Gastroesophageal sphincter (tissue), 4 donors: ENCODE data around the gene KAZN. TPM values are rescaled to one million over a fixed set of nuclear protein-coding genes. Genes with fewer than 3 reads are reported as not detected.

Experiments used
- ATAC-seq: fragments of 150-250 bp; one replicate; pipeline ENCODE4 v1.9.1; 2016; ENCODE audit warnings: mild to moderate bottlenecking, moderate library complexity
- H3K27ac ChIP-seq, 4 donors: fragments of 200-600 bp; sonication (generic) in 3 of 4; 1 replicate in 3 of 4; 2 replicates in 1 of 4; pipeline ENCODE4 v1.5.1; 2016 to 2019
- H3K27me3 ChIP-seq: fragments of 200-600 bp; sonication (generic); one replicate; pipeline ENCODE4 v1.5.1; 2019
- H3K36me3 ChIP-seq, 2 donors: fragments of 200-600 bp; sonication (generic); one replicate each; pipeline ENCODE4 v1.5.1; 2019; ENCODE audit warnings: control low read depth in 1 of 2
- H3K4me1 ChIP-seq, 3 donors: fragments of 200-600 bp; sonication (generic); 1 replicate in 2 of 3; 2 replicates in 1 of 3; pipeline ENCODE4 v1.5.1; 2016 to 2019; ENCODE audit warnings: control low read depth in 2 of 3
- H3K4me3 ChIP-seq, 2 donors: fragments of 200-600 bp; sonication (generic); one replicate each; pipeline ENCODE4 v1.5.1; 2019; ENCODE audit warnings: mild to moderate bottlenecking in 1 of 2, moderate library complexity in 1 of 2
- H3K9me3 ChIP-seq, 3 donors: fragments of 200-600 bp; sonication (generic); one replicate each; pipeline ENCODE4 v1.5.1; 2017 to 2019; ENCODE audit warnings: control low read depth in 2 of 3
- CTCF ChIP-seq, 4 experiments: fragments of 200-600 bp in 2 of 4; fragments of 450-650 bp in 2 of 4; sonication (generic) in 1 of 4; IDR thresholded peaks; one replicate each; pipeline ENCODE4 v1.5.1; 2017 to 2019; ENCODE audit warnings: antibody characterized with exemption in 4 of 4, mild to moderate bottlenecking in 2 of 4, moderate library complexity in 2 of 4
- EP300 ChIP-seq: sonication (generic); formaldehyde crosslinking; IDR thresholded peaks from one replicate; pipeline ENCODE4 v1.6.1; 2017; ENCODE audit warnings: antibody characterized with exemption, mild to moderate bottlenecking
- POLR2A ChIP-seq, 2 donors: fragments of 450-650 bp; IDR thresholded peaks; one replicate each; pipeline ENCODE4 v1.6.1; 2017; ENCODE audit warnings: antibody characterized with exemption in 2 of 2, mild to moderate bottlenecking in 2 of 2, moderate library complexity in 1 of 2
- POLR2AphosphoS5 ChIP-seq: sonication (generic); formaldehyde crosslinking; IDR thresholded peaks from one replicate; pipeline ENCODE4 v1.6.1; 2017; ENCODE audit warnings: antibody characterized with exemption
- WGBS, 2 donors: methylation state at CpG; one replicate each; pipeline ENCODE4 v1.1.5; 2018; ENCODE audit warnings: low coverage in 1 of 2; 5-methylcytosine and 5-hydroxymethylcytosine counted together
- total RNA-seq, 4 donors: library from RNA; depleted of rRNA; stranded (reverse); fragments of >200 nt; gene quantifications; one replicate each; pipeline ENCODE4 v1.1.0, GENCODE V29; 2016

The KAZN gene
- total RNA-seq, 4 donors from 2014 or later: 6.5 to 16.6 (median 11.5) TPM

- peaks cover 0 to 12% (median 0%) of the 10 kb centered on the region in 3 donors for H3K4me1 ChIP-seq
- WGBS, 2 donors: 60% methylated on average over 1 of the region's 9 CpGs; no CpG with 5 or more reads in 1 of the 2 donors
These were observed 475.4 kb downstream of the KAZN start for GRCh38 chr1:15073799-15074308.

GRCh38 chr1:15075175-15075574, 476.7 kb downstream of the KAZN start:
- Histone ChIP-seq H3K36me3 (no peaks in the 10 kb centered on the region), H3K27me3 (no peaks in the 10 kb centered on the region), H3K9me3 (no peaks in the 10 kb centered on the region), H3K4me3 (no peak overlapping the region), H3K4me1 (peaks cover 0 to 12% (median 0%) of the 10 kb centered on the region in 3 donors), H3K27ac (peak overlapping the region in 3 of 4 donors; percentile 44 to 58 (median 57))
- 100% methylated on average over 4 of the region's 6 CpGs; no CpG with 5 or more reads in 1 of the 2 donors for WGBS, 2 donors
- no peak for ATAC-seq
- no peak for TF ChIP-seq CTCF (IDR thresholded peaks at IDR 0.05)
- TF ChIP-seq EP300: no peak
- TF ChIP-seq POLR2A (IDR thresholded peaks at IDR 0.05): no peak
- no peak for TF ChIP-seq POLR2AphosphoS5

More at GRCh38 chr1:15073799-15074308, 475.4 kb downstream of the KAZN start:
- H3K9me3 ChIP-seq: no peaks in the 10 kb centered on the region
- peak; percentile 16 for ATAC-seq
- H3K36me3 ChIP-seq: no peaks in the 10 kb centered on the region
- no peaks in the 10 kb centered on the region for H3K27me3 ChIP-seq
- no peak for TF ChIP-seq CTCF (IDR thresholded peaks at IDR 0.05)
- TF ChIP-seq EP300: no peak
- no peak for TF ChIP-seq POLR2A (IDR thresholded peaks at IDR 0.05)
- H3K4me3 ChIP-seq: no peak overlapping the region
- no peak overlapping the region for H3K27ac ChIP-seq

- no peaks in the 10 kb centered on the region for H3K9me3 ChIP-seq
- H3K36me3 ChIP-seq: no peaks in the 10 kb centered on the region
- H3K27ac ChIP-seq: peak overlapping the region in 3 of 4 donors; percentile 44 to 58 (median 57)
- no peak for TF ChIP-seq EP300
- TF ChIP-seq CTCF (IDR thresholded peaks at IDR 0.05): no peak
- TF ChIP-seq POLR2A (IDR thresholded peaks at IDR 0.05): no peak
- no peak for TF ChIP-seq POLR2AphosphoS5
- peaks cover 0 to 12% (median 0%) of the 10 kb centered on the region in 3 donors for H3K4me1 ChIP-seq
- WGBS, 2 donors: 47% methylated on average over 2 of the region's 2 CpGs; no CpG with 5 or more reads in 1 of the 2 donors
- no peaks in the 10 kb centered on the region for H3K27me3 ChIP-seq
- H3K4me3 ChIP-seq: no peak overlapping the region
- peak; percentile 44 for ATAC-seq
These were observed 477.3 kb downstream of the KAZN start for GRCh38 chr1:15075817-15076216.

- no peaks in the 10 kb centered on the region for H3K36me3 ChIP-seq
- no peak for ATAC-seq
- WGBS, 2 donors: 92 to 93% methylated on average over 7 of the region's 9 CpGs
- H3K9me3 ChIP-seq: no peaks in the 10 kb centered on the region
- H3K4me1 ChIP-seq: peaks cover 0 to 12% (median 0%) of the 10 kb centered on the region in 3 donors
- H3K27me3 ChIP-seq: no peaks in the 10 kb centered on the region
- H3K27ac ChIP-seq: no peak overlapping the region
- TF ChIP-seq EP300: no peak
- TF ChIP-seq CTCF (IDR thresholded peaks at IDR 0.05): no peak
- TF ChIP-seq POLR2A (IDR thresholded peaks at IDR 0.05): no peak
- no peak for TF ChIP-seq POLR2AphosphoS5
- H3K4me3 ChIP-seq: no peak overlapping the region
These were observed 478.3 kb downstream of the KAZN start for GRCh38 chr1:15076807-15077206.

- Histone ChIP-seq H3K27me3 (no peaks in the 10 kb centered on the region), H3K4me1 (peaks cover 0 to 12% (median 0%) of the 10 kb centered on the region in 3 donors), H3K36me3 (no peaks in the 10 kb centered on the region), H3K27ac (no peak overlapping the region), H3K9me3 (no peaks in the 10 kb centered on the region), H3K4me3 (no peak overlapping the region)
- ATAC-seq: no peak
- 100% methylated on average over 1 of the region's 10 CpGs; no CpG with 5 or more reads in 1 of the 2 donors for WGBS, 2 donors
- TF ChIP-seq CTCF (IDR thresholded peaks at IDR 0.05) (no peak), POLR2A (IDR thresholded peaks at IDR 0.05) (no peak), EP300 (no peak), POLR2AphosphoS5 (no peak)
These were observed 478.9 kb downstream of the KAZN start for GRCh38 chr1:15077384-15077783.
